GM21381 (cell line): ENCODE results near the gene NRSN2.
"Not testable (repeated sequence)": the region's sequence is repeated elsewhere in the genome, so short reads cannot be mapped to it uniquely, and the experiment has no call there.

ENCODE experiments used
- ATAC-seq: cut with Tn5 transposase; IDR thresholded peaks from one replicate; pipeline ENCODE4 v1.9.1; 2021; ENCODE audit warnings: mild to moderate bottlenecking, moderate library complexity; ENCODE audit not compliant: unreplicated experiment

NRSN2 gene

GRCh38 chr20:393296-393695 is 46.4 kb downstream of the NRSN2 start:
- not testable (repeated sequence) for ATAC-seq

- ATAC-seq, result no peak
Measured at GRCh38 chr20:396252-396618, 49.3 kb downstream of the NRSN2 start.

DNA sequence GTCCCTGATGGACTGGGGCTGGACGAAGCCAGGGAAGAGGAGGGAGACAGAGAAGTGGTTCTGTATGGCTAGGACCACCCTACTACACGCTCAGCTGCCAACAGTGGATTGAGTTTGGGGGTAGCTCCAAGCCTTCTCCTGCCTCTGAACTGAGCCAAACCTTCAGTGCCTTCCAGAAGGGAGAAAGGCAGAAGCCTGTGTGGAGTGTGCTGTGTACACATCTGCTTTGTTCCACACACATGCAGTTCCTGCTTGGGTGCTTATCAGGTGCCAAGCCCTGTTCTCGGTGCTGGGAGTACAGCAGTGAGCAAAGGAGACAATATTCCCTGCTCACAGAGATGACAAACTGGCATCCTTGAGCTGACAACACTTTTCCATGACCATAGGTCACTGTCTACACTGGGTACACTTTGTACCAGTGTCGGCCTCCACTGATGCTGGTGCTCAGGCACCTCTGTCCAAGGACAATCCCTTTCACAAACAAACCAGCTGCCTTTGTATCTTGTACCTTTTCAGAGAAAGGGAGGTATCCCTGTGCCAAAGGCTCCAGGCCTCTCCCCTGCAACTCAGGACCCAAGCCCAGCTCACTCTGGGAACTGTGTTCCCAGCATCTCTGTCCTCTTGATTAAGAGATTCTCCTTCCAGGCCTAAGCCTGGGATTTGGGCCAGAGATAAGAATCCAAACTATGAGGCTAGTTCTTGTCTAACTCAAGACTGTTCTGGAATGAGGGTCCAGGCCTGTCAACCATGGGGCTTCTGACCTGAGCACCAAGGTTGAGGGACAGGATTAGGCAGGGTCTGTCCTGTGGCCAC is 49.9 kb downstream of the NRSN2 start:
- no peak for ATAC-seq

DNA sequence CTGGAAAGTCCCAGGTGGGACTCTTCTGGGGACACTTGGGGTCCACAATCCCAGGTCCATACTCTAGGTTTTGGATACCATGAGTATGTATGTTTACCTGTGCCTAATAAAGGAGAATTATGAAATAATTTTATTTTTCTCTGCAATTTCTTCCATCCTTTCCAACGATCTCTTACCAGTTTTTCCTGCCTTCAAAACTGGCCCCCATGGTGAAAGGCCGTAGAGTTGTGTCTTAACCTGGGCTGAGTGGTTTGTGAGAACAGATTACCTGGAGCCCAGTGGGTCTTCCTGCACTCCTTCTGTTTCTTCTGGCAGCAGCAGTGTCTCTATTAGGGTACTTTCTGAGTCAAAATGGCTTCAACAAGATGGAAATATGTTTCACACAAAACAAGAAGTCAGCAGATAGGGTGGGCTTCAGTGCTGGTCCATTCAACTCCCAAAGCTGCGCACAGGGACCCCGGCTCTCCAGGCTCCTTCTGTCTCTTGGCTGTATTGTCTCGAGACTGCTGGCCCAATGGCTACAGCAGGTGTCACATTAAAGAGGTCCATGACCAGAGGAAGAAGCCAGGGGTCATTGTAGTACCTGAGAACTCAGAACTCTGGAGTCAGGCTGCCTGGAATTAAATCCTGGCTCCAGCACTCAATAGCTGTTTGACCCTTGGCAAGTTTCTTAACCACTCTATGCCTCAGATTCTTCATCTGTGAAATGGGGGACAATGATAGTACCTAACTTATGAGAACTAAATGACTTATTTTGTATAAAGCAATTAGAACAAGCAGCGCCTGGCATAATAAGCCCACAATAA is 50.7 kb downstream of the NRSN2 start:
- no peak for ATAC-seq

DNA sequence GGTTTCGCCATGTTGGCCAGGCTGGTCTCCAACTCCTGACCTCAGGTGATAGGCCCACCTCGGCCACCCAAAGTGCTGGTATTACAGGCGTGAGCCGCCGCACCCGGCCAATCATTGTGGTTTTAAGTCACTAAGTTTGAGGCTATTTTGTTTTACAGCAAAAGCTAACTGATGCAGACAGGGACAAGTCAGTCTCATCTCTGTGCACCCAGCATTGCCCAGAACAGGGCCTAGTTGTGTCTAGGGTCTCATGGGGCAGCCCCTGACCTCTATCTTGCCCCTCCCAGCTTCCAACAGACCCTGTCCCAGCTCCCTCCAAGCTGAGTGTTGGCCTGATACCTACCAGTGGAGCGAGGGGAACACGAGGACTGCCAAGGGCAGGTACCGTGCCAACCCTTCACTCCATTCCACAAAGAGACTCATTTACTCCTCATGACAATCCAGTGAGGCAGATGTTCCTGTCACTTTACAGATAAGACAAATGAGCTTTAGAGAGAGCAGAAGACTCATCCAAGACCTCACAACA is 52.3 kb downstream of the NRSN2 start:
- no peak for ATAC-seq

- ATAC-seq, result no peak
Measured at GRCh38 chr20:400128-400453, 53.2 kb downstream of the NRSN2 start.

GRCh38 chr20:400454-401275 is 53.8 kb downstream of the NRSN2 start:
- ATAC-seq, result no peak

DNA sequence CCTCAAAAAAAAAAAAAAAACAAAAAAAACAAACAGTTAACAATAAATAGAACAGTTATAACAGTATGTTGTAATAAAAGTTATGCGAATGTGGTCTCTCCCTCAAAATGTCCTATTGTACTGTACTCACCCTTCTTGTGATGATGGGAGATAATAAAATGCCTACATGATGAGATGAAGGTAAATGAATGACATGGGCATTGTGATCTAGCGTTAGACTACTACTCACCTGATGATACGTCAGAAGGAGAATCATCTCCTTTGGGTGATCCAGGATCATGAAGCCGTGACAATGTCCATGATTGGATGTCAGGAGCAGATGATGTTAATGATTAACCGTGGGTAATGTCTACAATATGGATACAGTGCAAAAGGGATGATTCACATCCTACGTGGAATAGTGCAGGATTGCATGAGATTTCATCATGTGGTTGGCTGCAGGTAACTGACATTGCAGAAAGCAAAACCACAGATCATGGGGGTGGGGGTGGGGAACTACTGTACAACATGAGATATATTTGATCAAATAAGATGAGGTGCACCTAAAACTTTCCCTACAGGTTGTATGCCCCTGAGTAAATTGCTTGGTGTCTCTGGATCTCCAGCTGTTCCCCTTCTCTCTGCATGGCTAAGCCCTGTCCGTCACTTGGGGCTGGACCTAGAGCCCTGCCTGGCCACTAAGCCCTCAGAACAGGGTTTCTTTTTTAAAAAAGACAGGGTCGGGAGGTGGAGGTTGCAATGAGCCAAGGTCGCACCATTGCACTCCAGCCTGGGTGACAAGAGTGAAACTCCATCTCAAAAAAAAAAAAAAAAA is 55.0 kb downstream of the NRSN2 start:
- ATAC-seq, result no peak

DNA sequence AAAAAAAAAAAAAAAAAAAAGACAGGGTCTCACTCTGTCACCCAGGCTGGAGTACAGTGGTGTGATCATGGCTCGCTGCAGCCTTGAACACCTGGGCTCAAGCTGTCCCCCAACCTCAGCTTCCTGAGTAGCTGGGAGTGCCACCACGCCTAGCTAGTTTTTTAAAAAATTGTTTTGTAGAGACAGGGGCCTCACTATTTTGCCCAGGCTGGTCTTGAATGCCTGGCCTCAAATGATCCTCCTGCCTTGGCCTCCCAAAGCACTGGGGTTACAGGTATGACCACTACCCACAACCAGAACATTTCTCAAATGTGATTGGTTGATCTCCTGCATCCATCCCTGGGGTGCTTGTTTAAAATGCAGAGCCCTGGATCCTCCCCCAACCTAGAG is 55.6 kb downstream of the NRSN2 start:
- no peak for ATAC-seq

GRCh38 chr20:402898-403581 is 56.1 kb downstream of the NRSN2 start:
- ATAC-seq, result no peak

GRCh38 chr20:403582-403957 is 56.7 kb downstream of the NRSN2 start:
- no peak for ATAC-seq

GRCh38 chr20:404088-404487 is 57.2 kb downstream of the NRSN2 start:
- ATAC-seq, result no peak
